Testis (tissue), 2 donors: ENCODE measurements around the gene TMIGD1.

Experiments
- POLR2A ChIP-seq: fragments of 450-650 bp; IDR thresholded peaks from one replicate; pipeline ENCODE4 v1.6.1; 2017; ENCODE audit warnings: antibody characterized with exemption, mild to moderate bottlenecking, moderate library complexity
- TF ChIP-seq, protein P1 (sequence below), 3 experiments: fragments of 450-650 bp in 2 of 3; fragments of 200-600 bp in 1 of 3; sonication (generic) in 1 of 3; IDR thresholded peaks; one replicate each; pipeline ENCODE4 v1.5.1; 2016 to 2019; ENCODE audit warnings: antibody characterized with exemption in 3 of 3, mild to moderate bottlenecking in 2 of 3, moderate library complexity in 1 of 3

DNA sequence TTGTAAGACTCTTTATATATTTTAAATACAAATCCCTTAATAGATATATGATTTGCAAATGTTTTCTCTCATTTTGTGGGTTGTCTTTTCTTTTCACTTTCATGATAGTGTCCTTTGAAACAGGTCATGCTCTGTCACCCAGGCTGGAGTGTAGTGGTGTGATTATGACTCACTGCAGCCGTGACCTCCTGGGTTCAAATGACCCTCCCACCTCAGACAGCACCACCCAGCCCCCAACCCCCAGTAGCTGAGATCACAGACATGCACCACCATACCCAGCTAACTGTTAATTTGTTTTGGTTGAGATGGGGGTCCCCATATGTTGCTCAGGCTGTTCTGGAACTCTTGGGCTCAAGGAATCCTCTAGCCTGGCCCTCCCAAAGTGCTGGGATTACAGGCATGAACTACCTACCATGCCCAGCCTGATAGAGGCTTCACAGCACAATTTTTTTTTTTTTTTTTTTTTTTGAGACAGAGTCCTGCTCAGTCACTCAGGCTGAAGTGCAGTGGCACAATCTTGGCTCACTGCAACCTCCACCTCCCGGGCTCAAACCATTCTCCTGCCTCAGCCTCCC is 18.5 kb upstream of the TMIGD1 start:
- TF ChIP-seq POLR2A = no peak
- TF ChIP-seq, protein P1, sequence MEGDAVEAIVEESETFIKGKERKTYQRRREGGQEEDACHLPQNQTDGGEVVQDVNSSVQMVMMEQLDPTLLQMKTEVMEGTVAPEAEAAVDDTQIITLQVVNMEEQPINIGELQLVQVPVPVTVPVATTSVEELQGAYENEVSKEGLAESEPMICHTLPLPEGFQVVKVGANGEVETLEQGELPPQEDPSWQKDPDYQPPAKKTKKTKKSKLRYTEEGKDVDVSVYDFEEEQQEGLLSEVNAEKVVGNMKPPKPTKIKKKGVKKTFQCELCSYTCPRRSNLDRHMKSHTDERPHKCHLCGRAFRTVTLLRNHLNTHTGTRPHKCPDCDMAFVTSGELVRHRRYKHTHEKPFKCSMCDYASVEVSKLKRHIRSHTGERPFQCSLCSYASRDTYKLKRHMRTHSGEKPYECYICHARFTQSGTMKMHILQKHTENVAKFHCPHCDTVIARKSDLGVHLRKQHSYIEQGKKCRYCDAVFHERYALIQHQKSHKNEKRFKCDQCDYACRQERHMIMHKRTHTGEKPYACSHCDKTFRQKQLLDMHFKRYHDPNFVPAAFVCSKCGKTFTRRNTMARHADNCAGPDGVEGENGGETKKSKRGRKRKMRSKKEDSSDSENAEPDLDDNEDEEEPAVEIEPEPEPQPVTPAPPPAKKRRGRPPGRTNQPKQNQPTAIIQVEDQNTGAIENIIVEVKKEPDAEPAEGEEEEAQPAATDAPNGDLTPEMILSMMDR (IDR thresholded peaks at IDR 0.05) = no peak
